ENCODE results near the gene CBFA2T3.

- TF ChIP-seq, protein P1, sequence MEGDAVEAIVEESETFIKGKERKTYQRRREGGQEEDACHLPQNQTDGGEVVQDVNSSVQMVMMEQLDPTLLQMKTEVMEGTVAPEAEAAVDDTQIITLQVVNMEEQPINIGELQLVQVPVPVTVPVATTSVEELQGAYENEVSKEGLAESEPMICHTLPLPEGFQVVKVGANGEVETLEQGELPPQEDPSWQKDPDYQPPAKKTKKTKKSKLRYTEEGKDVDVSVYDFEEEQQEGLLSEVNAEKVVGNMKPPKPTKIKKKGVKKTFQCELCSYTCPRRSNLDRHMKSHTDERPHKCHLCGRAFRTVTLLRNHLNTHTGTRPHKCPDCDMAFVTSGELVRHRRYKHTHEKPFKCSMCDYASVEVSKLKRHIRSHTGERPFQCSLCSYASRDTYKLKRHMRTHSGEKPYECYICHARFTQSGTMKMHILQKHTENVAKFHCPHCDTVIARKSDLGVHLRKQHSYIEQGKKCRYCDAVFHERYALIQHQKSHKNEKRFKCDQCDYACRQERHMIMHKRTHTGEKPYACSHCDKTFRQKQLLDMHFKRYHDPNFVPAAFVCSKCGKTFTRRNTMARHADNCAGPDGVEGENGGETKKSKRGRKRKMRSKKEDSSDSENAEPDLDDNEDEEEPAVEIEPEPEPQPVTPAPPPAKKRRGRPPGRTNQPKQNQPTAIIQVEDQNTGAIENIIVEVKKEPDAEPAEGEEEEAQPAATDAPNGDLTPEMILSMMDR (conservative IDR thresholded peaks at IDR 0.05; ENCODE audit: low read length) = no peak
- no peak for TF ChIP-seq EZH2phosphoT487 (IDR thresholded peaks at IDR 0.05; ENCODE audit: borderline replicate concordance)
Observed at GRCh38 chr16:88988980-88989811, 12.2 kb upstream of the CBFA2T3 start.

All from Loucy (cell line).